SK-N-MC (cell line): ENCODE measurements around the gene PRKAB1.

Experiments
- EZH2 ChIP-seq: fragments of 200-600 bp; sonication (generic); IDR thresholded peaks from one replicate; pipeline ENCODE4 v1.6.1; 2017; ENCODE audit warnings: antibody characterized with exemption
- FOXP2 ChIP-seq: optimal IDR thresholded peaks from 2 replicates; pipeline ENCODE3; 2011; ENCODE audit warnings: mild to moderate bottlenecking, moderate library complexity; ENCODE audit not compliant: insufficient read depth; ENCODE audit errors: extremely low read length, control extremely low read depth
- POLR2AphosphoS5 ChIP-seq: IDR thresholded peaks from 2 replicates; pipeline ENCODE4 v1.6.1; 2012; ENCODE audit warnings: mild to moderate bottlenecking, low read depth, low read length, borderline replicate concordance

GRCh38 chr12:119665164-119665929 lies 2.6 kb upstream of the PRKAB1 start:
- no peak for TF ChIP-seq POLR2AphosphoS5
- TF ChIP-seq EZH2: no peak
- TF ChIP-seq FOXP2: no peak
